HG03469 (cell line): ENCODE results near the gene PINLYP.
"Not testable (repeated sequence)": the region's sequence is repeated elsewhere in the genome, so short reads cannot be mapped to it uniquely, and the experiment has no call there.

Experiments
- ATAC-seq: cut with Tn5 transposase; IDR thresholded peaks from one replicate; pipeline ENCODE4 v1.9.1; 2021; ENCODE audit warnings: mild to moderate bottlenecking, moderate library complexity, moderate number of reproducible peaks; ENCODE audit not compliant: unreplicated experiment

Gene PINLYP

DNA sequence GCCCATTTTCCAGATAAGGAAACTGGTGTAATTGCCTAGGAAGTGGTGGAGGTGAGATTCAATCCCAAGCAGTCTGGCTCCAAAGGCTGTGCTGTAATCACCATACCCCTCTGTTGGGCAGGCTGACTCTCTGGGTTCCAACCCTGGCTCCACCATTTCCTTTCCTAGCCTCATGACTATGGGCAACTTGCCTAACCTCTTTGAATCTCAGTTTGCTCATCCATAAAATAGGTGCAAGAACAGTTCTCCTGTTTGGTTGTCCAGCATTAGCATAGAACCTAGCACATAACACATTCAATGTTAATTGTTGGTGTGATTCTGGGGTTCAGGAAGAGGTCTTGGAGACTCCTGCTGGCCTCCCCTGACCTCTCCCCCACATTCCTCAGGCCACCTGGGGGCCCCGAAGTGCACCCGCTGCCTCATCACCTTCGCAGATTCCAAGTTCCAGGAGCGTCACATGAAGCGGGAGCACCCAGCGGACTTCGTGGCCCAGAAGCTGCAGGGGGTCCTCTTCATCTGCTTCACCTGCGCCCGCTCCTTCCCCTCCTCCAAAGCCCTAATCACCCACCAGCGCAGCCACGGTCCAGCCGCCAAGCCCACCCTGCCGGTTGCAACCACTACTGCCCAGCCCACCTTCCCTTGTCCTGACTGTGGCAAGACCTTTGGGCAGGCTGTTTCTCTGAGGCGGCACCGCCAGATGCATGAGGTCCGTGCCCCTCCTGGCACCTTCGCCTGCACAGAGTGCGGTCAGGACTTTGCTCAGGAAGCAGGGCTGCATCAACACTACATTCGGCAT is 23.0 kb downstream of the PINLYP start:
- ATAC-seq: no peak

DNA sequence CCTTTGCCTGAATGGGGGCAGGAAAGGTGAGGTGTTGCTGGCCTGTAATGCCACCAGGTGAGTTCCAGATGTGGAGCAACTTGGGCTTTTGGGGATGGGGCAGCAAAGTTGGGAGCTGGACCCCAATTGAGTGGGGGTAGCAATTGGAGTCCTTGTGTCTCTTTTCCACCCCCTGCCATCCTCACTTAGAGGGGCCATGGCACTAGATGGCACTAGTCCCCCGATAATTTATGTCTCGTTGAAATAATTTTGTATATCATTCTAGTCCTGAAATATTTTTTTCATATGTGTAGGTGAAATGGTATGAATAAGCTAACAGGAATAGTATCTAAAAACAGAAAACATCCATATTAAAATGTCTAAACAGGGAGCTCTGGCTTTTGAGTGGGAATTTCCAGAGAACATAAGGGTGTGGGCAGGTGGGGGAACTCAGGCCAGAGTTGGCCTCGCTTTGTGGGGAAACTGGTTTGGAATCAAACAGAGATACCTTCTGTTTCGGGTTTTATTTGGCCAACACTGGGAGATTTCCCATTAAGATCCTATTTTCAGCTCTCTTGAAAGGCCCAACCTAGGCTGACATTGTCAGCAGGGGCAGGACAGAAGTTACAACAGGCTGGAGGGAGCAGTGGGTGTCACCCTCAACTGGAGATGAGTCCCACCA is 24.2 kb downstream of the PINLYP start:
- no peak for ATAC-seq

- not testable (repeated sequence) for ATAC-seq
These were observed 24.7 kb downstream of the PINLYP start for GRCh38 chr19:43600326-43600725.

GRCh38 chr19:43605875-43606568 is 30.4 kb downstream of the PINLYP start:
- ATAC-seq: no peak

DNA sequence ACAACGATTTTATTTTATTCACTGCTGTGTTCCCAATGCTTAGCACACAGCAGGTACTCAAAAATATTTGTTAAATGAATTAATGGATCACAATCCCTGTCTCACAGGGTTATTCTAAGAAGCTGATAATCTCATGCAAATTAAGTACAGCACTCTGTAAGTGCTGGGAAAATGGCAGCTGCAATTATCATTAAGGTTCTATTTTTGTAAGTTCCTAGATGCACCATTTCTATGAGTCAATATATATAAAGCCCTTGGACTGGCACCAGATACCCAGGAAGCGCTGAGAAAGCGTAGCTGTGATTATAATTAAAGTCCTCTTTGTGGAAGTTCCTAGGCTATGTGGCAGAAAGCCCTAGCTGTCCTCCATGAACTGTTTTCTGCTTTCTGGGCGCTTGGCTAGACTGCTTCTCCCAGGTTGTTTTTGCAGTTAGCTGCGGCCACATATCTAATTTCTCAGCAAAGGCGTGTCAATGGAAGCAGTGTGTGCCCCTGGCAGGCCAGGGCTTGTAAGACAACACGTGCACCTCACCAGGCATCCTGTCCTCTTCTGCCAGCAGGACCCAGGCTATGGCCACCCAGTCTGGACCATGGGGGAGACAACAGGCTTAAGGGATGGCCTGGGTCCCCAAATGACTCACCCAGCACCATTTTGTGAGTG is 31.1 kb downstream of the PINLYP start:
- no peak for ATAC-seq

DNA sequence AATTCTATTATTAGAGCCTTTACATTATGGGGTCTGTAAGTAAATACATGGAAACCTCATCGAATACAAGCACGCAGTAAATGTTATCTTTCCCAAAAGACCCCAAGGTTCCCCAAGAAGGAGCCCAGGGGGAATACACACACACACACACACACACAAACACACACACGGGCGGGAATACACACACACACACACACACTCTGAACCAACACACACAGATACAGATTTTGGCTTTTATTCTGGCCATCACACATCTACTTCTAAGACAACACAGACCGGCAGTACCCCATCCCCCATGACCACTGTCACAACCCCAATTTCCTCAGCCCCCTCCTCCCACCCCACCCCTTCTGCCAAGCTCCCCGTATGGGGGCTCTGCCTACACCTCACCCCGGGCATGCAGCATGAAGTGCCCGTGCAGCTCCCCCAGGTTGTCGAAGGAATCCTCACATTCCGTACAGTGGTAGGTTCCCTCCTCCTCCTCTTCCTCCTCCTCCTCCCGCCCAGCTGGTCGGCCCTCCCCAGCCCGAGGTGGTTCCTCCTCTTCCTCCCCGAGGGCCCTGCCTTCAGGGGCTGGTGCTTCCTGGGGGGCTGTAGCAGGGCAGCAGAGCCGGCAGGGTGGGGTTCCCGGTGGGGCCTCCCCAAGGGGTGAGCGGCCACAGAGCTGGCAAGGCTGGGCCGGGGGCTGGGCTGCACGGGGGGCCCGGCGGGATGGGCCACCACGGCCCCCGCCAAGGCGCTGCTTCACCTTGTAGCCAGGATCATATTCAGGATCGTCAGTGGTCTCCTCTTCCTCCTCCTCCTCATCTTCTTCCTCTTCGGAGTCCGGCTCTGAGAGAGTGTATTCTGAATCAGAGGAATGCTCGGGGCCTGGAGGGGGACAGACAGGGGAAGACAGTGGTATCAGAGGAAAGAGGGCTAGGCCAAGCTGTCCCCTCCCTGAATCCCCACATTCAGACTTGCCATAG is 31.9 kb downstream of the PINLYP start:
- ATAC-seq: no peak

GRCh38 chr19:43609872-43610271 is 34.3 kb downstream of the PINLYP start:
- ATAC-seq: no peak

DNA sequence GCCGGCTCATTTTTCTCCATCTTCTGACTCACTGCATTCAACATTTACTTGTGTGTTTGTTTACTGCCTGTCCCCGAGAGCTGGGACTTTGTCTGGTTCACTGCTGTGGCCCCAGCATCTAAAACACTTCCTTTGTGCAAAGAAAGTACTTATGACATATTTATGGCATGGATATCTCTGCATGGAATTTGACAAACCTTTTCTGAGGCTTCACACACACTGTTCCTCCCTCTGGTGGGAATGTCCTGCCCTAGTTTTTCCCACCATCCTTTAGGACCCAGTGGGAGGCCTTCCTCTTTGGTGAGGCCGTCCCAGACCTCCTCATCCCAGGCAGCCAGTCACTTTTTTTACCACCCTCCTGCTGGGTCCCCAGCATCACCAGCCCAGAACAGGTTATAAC is 34.9 kb downstream of the PINLYP start:
- no peak for ATAC-seq

DNA sequence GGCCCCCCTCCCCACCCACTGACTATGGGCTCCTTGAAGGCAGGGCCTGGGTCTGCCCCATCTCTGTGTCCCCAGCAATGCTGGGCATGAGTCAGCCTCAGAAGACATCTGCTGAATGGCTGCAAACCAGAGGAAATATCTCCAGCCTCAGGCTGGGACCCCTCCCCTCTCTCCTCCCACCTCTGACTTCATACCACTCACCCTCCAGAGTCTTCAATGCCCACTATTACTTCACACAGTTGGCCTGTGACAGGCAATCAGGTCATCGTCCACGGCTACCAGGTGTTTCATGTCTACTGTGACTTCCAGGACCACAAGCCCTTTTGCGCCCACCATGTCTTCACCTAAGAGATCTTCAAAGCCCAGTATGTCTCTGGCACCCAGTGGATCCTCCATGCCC is 36.2 kb downstream of the PINLYP start, which contains the start of gene SRRM5:
TSS of gene SRRM5 (plus strand) at position 301 of the 400 bp plus-strand sequence. CDS start at position 335, 34 bp downstream.
- ATAC-seq: no peak

- ATAC-seq: no peak
These were observed 36.8 kb downstream of the PINLYP start for GRCh38 chr19:43612374-43612773.

GRCh38 chr19:43616306-43616705 is 40.7 kb downstream of the PINLYP start:
- ATAC-seq: no peak

GRCh38 chr19:43616954-43617353 is 41.4 kb downstream of the PINLYP start:
- no peak for ATAC-seq

GRCh38 chr19:43618921-43619261 is 43.3 kb downstream of the PINLYP start:
- no peak for ATAC-seq

DNA sequence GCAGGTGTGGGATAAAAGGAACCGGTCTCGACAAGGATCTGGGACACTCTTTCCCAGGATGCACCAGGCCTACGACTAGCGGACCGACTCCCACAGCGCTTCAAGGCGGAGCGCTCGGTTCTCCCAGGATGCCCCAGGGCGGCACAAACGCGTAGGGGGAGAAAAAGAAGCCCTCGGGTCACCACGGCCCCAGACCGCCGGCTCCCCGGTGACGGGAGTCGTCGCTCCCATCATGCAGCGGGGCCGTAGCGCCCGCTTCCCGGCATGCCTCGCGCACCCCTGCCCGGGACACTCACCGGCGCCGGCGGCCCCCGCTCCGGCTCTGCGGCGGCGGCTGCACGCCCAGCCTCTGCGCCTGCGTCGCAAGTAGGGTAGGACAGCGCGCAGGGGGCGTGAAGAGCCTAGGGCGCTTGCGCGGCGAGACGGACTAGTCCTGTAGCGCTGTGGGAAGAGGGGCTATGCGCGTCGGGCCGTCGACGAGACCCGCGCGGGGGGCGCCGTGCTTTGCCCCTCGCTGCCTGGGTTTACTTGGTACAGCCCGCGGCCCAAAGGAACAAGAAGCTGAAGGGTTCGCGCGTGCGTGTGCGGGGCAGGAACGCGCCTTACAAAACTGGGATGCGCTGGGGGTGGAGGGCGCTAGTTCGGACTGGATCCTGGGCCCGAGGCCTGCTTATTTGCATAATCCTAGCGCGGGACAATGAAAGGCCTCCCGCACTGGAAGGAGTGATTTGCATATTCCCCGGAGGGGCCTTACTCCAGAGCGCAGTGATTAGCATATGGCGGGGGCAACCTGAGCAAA is 43.9 kb downstream of the PINLYP start, which contains the start of gene ZNF428:
TSS of gene ZNF428 (minus strand) at position 368 of the 799 bp plus-strand sequence. CDS start 5,325 bp downstream, outside the sequence.
- ATAC-seq: peak; percentile 68

GRCh38 chr19:43620061-43621001 is 44.7 kb downstream of the PINLYP start:
- no peak for ATAC-seq

DNA sequence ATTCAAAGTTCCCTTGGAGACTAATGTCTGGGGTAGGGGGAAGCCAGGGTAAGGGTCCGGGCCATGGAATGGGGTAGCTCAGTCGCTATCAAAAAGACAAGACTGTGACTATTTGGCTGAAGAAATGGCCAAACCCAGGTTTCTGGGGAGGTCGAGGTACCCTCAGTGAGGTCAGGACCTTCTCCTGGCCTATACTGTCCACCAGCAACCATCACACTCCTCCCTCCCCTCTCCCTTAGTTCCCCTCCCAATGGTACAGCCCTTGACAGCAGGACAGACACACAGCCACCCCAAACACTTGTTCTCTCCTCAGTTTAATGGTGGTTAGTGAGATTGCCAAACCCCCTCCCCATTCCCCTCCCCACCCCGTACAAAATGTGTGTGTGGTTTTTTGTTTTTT is 46.5 kb downstream of the PINLYP start:
- ATAC-seq: no peak

DNA sequence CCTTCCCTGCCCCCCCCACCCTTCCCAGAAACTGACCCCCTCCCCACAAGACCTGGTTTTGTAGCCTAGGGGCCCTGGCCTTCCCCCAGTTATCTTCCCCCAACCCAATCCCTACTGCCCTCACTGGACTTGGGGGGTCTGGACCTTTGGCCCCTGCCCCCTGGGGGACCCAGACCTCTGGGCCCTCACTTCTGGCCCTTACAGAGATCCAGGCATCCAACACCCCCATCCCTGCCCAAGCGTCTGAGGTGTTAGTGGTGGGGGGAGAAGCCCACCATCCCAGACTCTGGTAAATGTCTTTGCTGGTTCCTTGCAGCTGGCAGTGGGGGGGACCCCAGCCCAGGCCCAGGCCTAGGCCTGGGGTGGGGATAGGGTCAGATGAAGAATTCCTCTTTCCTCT is 47.4 kb downstream of the PINLYP start:
- no peak for ATAC-seq
